Germinal center (tissue), 1 donor: ENCODE data around the gene DDX39A.
"Not testable (repeated sequence)": the region's sequence is repeated elsewhere in the genome, so short reads cannot be mapped to it uniquely, and the experiment has no call there.

ENCODE experiments used
- DNase-seq: peaks from one replicate; pipeline ENCODE4 v3.0.0; 2012; ENCODE audit warnings: mixed read lengths, low spot score

The DDX39A gene

DNA sequence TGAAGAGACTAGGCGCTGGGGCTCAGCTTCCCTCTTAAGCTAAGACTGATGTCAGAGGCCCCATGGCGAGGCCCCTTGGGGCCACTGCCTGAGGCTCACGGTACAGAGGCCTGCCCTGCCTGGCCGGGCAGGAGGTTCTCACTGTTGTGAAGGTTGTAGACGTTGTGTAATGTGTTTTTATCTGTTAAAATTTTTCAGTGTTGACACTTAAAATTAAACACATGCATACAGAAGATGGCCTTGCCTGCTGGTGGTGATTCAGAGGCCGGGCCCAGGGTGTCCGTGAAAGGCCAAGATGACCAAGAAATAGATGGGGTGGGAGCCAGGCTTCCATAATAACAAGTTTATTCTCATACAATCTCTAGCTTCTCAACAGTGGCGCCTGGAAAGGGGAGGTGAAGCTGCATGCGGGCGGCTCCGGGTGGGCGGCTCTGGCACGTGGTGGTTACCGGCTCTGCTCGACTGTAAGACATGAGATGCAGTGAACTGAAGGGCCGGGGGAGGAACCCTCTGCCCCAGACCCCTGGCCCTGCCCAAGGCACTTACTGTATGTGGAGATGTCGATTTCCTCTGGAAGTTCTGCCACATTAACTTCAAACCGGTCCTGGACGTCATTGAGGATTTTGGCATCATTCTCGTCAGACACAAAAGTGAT, 10.5 kb downstream of the DDX39A start:
- DNase-seq = no peak

GRCh38 chr19:14407605-14408484, 11.3 kb downstream of the DDX39A start:
- DNase-seq = no peak

DNA sequence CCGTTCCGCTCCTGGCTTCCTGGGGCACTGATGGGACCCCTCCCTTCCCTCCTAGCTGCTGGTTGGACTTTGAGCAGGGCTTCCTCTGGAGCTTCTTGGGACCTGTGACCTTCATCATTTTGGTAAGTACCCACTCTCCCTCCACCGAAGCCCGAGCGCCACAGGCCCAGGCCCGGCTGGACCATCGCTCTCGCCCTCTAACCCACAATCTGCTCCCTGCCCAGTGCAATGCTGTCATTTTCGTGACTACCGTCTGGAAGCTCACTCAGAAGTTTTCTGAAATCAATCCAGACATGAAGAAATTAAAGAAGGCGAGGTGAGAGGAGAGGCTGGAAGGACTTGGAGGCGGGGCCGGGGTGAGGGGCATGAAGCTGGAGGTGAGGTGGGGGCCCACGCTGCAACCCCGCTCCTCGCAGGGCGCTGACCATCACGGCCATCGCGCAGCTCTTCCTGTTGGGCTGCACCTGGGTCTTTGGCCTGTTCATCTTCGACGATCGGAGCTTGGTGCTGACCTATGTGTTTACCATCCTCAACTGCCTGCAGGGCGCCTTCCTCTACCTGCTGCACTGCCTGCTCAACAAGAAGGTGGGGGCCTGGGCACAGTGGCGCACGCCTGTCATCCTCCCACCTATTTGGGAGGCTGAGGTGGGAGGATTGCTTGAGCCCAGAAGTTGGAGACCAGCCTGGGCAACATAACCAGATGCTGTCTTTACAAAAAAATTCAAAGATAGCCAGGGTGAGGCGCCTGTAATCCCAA, 12.3 kb downstream of the DDX39A start:
- DNase-seq = no peak

DNA sequence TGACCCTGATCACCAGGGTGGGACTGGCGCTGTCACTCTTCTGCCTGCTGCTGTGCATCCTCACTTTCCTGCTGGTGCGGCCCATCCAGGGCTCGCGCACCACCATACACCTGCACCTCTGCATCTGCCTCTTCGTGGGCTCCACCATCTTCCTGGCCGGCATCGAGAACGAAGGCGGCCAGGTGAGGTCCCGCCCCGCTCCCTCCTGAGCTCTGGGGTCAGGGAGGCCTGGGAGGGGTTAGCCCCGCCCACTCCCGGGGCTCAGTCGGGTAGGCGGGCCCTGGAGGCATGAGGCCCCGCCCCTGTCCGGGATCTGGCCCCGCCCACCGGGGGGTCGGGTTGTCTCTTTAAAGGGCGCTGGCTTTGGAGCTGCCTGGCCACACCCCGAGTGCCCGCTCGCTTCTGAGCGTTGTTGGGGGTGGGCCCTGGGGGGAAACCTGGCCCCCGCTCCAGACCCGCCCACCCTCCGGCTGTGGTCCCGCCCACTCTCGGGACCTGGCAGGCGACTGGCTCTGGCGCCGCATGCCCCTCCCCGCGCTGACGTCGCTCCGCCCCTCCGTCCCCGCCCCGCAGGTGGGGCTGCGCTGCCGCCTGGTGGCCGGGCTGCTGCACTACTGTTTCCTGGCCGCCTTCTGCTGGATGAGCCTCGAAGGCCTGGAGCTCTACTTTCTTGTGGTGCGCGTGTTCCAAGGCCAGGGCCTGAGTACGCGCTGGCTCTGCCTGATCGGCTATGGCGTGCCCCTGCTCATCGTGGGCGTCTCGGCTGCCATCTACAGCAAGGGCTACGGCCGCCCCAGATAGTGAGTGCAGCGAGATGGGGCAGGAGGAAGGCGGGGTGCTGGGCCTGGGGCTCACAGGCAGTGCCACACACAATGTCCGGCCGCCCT, 13.1 kb downstream of the DDX39A start:
- peak; percentile 97 for DNase-seq

GRCh38 chr19:14405380-14405757, 13.8 kb downstream of the DDX39A start:
- no peak for DNase-seq

- DNase-seq = no peak
Measured at GRCh38 chr19:14404312-14404711, 14.8 kb downstream of the DDX39A start.

- not testable (repeated sequence) for DNase-seq
Measured at GRCh38 chr19:14403145-14403930, 15.8 kb downstream of the DDX39A start.

- DNase-seq = no peak
Measured at GRCh38 chr19:14402332-14403144, 16.6 kb downstream of the DDX39A start.

GRCh38 chr19:14401468-14402195, 17.5 kb downstream of the DDX39A start:
- DNase-seq = no peak

DNA sequence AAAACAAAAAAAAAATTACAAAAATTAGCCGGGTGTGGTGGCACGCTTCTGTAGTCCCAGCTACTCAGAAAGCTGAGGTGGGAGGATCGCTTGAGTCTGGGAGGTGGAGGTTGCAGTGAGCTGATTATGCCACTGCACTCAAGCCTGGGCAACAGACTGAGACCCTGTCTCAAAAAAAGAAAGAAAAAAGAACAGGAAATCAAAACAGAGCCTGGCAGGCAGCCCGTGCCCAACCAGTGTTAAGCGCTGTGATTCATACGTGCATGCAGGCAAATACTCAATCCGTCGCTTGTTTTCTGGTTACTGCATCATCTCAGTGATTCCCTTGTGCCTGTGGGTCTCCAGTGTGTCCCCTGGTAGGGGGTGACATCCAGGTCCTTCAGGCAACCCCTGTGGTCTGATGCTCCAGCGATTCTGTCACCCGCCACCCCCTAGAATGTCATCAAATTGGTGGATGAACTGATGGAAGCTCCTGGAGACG, 18.1 kb downstream of the DDX39A start:
- no peak for DNase-seq

DNA sequence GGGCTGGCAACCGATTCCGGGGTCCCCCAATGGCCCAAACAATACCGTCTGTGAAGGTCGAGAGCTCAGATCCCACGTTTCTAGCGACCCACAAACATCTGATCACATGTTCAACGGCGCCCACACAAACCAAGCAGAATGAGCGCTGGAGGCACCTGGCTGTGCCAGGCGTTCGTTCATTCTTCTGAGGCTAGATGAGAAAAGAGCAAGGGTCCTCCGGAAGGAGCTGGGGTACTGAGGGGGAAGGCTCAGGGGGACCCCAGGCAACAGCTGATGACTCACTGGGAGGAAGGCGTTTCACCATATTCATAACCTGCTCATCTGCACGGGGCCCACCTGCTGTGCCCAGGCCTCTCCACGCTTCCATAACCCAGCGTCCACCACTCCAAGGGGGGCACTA, 22.0 kb downstream of the DDX39A start:
- DNase-seq = not testable (repeated sequence)

- DNase-seq = not testable (repeated sequence)
Measured at GRCh38 chr19:14396730-14397129, 22.4 kb downstream of the DDX39A start.

- DNase-seq = no peak
Measured at GRCh38 chr19:14395710-14396336, 23.3 kb downstream of the DDX39A start.

GRCh38 chr19:14395262-14395661, 23.9 kb downstream of the DDX39A start:
- no peak for DNase-seq

GRCh38 chr19:14394167-14394566, 25.0 kb downstream of the DDX39A start:
- DNase-seq = no peak

DNA sequence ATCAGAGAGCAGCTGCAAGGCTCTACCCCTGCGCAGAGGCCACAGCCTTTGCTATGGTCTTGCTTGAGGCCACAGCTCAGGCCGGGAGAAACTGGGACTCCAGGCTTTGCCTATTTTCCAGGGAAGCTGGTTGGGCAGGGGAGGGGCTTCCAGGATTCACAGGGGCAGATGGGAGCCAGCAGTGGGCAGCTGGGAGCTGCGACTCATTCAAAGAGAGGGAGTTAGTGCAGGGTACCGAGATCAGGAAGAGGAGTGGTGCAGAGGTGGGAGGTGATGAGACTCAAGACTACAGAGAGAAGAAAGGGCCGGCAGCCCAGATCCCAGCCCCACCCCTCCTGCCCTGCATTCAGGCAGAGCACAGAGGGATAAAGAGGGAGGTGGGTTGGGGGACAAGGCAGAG, 25.8 kb downstream of the DDX39A start:
- no peak for DNase-seq

DNA sequence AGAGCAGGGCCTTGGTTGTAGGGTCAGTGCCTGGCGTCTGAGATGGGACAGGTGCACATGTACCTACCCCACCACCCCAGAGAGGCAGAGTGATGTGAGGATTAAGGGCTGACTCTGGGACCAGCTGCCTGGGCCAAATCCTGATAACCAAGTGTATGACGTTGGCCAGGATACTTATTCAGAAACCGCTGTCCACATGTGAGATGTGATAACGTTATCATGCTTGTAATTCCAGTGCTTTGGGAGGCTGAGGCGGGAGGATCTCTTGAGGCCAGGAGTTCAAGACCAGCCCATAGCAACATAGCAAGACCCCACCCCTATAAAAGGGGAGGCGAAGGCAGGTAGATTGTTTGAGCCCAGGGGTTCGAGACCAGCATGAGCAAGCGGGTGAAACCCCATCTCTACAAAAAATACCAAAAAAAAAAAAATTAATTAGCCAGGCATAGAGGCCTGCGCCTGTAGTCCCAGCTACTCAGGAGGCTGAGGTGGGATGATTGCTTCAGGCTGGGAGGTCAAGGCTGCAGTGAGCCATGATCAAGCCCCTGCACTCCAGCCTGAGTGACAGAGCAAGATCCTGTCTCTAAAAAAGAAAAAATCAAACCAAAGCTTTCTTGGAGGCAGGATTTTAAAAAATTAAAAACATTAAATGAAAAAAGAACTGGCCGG, 27.9 kb downstream of the DDX39A start:
- DNase-seq = no peak

GRCh38 chr19:14390548-14390947, 28.6 kb downstream of the DDX39A start:
- DNase-seq = no peak
